Islet of Langerhans (tissue), 1 donor: Measurements from ENCODE around the gene PON1.

ENCODE experiments used
- FAIRE-seq: peaks from one replicate; lab custom pipeline; 2011; peaks lifted over from hg19 to GRCh38; lab: Jason Lieb, UNC

The PON1 gene

GRCh38 chr7:95324431-95324830, at the start of gene PON1:
TSS of gene PON1 (minus strand) at chr7:95324532. CDS start at chr7:95324475, 57 bp downstream.
- FAIRE-seq, result no peak

GRCh38 chr7:95373323-95373722, 49.0 kb upstream of the PON1 start:
- FAIRE-seq, result no peak

GRCh38 chr7:95368235-95368634, 43.9 kb upstream of the PON1 start:
- no peak for FAIRE-seq

- no peak for FAIRE-seq
These were observed 43.3 kb upstream of the PON1 start for GRCh38 chr7:95367606-95368005.

DNA sequence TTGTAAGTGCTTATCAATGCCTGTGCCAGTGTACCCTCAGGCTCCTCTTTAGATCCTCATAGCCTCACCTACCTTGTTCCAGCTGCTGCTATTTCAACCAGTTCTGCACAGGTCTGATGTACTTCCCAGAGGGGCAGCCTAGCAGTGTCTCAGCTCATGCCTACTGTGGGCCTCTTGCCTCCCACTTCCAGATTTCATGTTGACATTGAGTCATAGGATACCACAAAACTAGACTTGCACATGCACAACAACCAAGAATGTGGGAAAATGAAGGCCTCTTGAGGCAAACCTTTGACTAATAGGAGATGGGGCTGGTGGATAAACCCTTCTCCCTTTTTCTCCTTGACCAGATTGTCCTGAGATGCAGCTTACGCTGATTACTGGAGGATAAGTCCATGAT, 40.8 kb upstream of the PON1 start:
- no peak for FAIRE-seq

- FAIRE-seq, result no peak
These were observed 33.3 kb upstream of the PON1 start for GRCh38 chr7:95357623-95358022.

DNA sequence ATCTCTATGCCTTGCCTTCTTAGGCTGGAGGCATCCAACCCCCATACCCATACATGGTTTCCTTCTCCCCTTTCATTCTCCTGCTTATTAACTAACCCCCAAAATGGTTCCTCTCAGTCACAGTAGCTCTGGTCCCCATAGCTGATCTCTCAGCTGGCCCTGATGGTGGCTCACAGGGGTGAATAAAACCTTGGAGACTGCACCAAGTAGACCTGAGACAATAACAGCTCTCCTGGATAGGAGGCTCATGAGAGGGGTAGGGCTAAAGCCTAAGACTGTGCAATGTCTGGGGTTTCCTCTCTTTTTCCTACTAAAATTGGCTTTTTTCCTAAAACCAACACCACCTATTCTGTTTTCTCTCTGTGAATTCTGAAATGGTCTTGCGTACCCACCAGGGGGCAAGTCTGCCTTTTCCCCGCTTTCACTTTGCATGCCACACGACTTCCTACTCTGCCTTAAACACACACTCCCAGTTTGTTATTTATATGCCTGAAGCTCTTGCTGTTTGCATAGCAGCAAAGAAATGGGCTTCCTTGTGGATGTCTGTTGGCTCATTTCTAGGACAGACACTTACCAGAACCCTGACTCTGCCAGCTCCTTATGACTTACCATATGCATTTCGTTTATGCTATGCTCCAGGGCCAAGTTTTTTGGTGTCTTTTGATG, 18.4 kb upstream of the PON1 start:
- no peak for FAIRE-seq

GRCh38 chr7:95342029-95342428, 17.7 kb upstream of the PON1 start:
- FAIRE-seq, result no peak

- no peak for FAIRE-seq
These were observed 16.2 kb upstream of the PON1 start for GRCh38 chr7:95340491-95340890.

GRCh38 chr7:95338832-95339231, 14.5 kb upstream of the PON1 start:
- no peak for FAIRE-seq

GRCh38 chr7:95335093-95335492, 10.8 kb upstream of the PON1 start:
- no peak for FAIRE-seq

GRCh38 chr7:95334447-95334846, 10.1 kb upstream of the PON1 start:
- no peak for FAIRE-seq

- FAIRE-seq, result no peak
These were observed 6.6 kb upstream of the PON1 start for GRCh38 chr7:95330961-95331337.

- FAIRE-seq, result peak; percentile 85
These were observed 6.0 kb upstream of the PON1 start for GRCh38 chr7:95330204-95330960.

- FAIRE-seq, result no peak
These were observed 3.0 kb upstream of the PON1 start for GRCh38 chr7:95327356-95327755.

DNA sequence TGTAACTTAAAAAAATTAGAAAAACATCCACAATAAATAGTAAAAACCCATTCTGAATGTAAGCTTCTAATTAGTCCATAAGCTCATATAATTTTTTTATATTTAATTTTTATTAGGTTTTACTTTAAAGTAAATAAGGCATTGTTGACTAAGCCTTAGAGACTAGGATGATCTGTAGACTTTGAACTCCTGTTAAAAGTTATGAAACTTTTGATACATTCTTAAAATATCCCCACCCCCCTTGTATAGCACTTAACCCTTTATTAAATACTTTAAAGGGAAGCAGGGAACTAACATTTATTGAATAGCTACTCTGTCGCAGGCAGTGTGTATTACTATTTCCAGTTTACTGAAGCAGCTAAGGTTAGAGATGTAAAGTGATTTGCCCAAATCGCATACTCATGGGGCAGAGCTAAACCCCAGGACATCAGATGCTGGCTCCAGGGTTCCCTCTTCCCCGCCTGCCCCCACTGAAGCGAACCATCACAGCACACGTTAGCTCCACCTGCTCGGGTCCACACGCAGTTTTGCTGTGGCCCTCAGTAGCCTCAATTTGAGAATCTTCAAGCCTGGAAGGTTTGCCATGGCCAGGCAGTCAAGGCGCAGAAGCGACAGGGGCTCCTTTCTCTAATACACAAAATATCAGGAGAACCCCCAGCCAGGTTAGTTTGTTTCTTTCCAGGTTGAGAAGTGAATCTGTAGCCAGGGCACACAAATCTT, 762 bp downstream of the PON1 start:
- no peak for FAIRE-seq

- FAIRE-seq, result no peak
These were observed 1.5 kb downstream of the PON1 start for GRCh38 chr7:95322854-95323253.

DNA sequence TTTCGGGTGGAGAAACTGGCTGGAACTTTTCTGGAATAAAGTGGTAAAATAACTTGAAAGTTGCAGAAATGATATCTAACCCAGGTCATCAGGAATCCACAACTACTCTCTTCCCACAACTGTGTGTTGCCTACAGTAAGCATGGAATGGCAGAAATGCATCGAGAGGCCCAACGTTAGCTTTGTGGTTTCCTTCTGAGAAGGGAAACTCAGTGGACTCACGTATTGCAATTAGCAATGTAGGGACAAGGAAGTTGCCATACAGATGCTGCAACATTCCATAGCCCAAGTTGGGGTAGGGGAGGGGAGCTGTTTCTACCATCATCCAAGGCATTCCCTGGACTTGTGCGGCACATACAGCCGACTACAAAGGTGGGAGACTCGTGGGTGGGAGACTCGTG, 1.9 kb downstream of the PON1 start:
- no peak for FAIRE-seq

GRCh38 chr7:95321720-95322119, 2.6 kb downstream of the PON1 start:
- FAIRE-seq, result no peak

GRCh38 chr7:95320651-95321050, 3.7 kb downstream of the PON1 start:
- no peak for FAIRE-seq

DNA sequence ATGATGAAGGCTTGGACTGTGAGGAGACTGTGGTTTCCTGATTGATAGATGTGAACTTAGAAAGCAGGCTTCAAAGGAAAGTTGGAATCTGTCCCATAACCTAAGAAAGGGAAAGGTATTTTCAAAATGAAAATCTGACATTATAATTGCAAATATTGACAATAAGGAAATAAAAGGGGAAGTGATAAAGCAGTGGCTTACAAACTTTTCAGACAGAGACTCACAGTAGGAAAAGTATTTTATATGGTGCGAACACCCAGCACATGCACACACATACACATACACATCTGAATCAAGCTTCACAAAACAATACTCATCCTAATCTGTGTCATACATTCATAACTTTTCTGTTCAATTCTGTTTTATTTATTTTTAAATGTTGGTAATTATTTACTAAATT, 4.8 kb downstream of the PON1 start:
- no peak for FAIRE-seq

DNA sequence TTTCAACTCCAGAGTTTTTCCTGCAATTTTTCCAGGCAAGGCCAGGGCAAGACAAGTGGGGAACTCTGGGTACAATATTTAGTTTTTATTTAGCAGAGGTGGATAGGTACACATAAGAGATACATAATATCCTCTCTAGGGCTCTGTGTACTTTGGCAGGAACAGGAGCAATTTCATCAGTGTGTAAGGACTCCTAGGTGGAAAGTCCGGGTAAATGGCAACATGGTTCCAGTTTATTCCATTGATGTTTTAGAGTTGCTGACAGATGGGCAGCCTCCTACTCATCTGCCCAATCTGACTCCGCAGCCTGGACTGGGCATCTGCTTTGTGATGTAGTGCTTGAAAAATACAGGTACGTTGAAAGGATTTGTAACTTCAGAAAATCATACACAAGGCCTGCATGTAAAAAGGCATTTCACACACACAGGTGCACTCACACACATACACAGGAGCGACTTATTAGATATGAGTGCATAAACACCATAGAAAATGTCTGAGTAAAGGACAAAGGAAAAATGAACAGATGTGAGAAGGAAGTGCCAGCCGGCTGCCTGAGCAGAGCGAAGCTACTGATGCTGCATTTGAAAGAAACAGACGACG, 5.7 kb downstream of the PON1 start:
- FAIRE-seq, result no peak

- FAIRE-seq, result no peak
These were observed 6.4 kb downstream of the PON1 start for GRCh38 chr7:95317966-95318365.
